H1 (cell line): Measurements from ENCODE around the gene SYNCRIP. TPM values are rescaled to one million over a fixed set of nuclear protein-coding genes. Genes with fewer than 3 reads are reported as not detected.

Experiments
- CTCF ChIA-PET: fragments of 300-600 bp; sonication (Branson Sonifier 250); formaldehyde crosslinking; loops from one replicate; lab custom pipeline; 2021; ENCODE audit not compliant: partially characterized antibody; lab: Charles Lee
- POLR2A ChIA-PET: fragments of 300-600 bp; sonication (Branson Sonifier 250); formaldehyde crosslinking; loops from one replicate; lab custom pipeline; 2021; ENCODE audit warnings: inconsistent platforms; ENCODE audit not compliant: partially characterized antibody; lab: Charles Lee
- DNase-seq, 2 experiments: peaks; one replicate each; pipeline versions ENCODE4 v3.0.0 to v3.0.0-alpha.2; 2010 to 2022; ENCODE audit warnings: low spot score in 2 of 2, low read depth in 1 of 2, mixed read lengths in 1 of 2
- FAIRE-seq: peaks from 2 replicates; lab custom pipeline; 2011; peaks lifted over from hg19 to GRCh38; lab: Jason Lieb, UNC
- H2AFZ ChIP-seq: 2 replicates; pipeline ENCODE4 v1.8.1; 2012; ENCODE audit warnings: low read length, inconsistent platforms
- H2AK5ac ChIP-seq: 2 replicates; pipeline ENCODE4 v1.6.1; 2013; ENCODE audit warnings: low read depth, low read length
- H2BK120ac ChIP-seq: replicated peaks from 2 replicates; pipeline ENCODE3; 2013; ENCODE audit warnings: low read depth, low read length, inconsistent platforms
- H2BK12ac ChIP-seq: 2 replicates; pipeline ENCODE4 v1.6.1; 2013; ENCODE audit warnings: low read depth, low read length
- H2BK15ac ChIP-seq: 2 replicates; pipeline ENCODE4 v1.6.1; 2013; ENCODE audit warnings: low read length
- H2BK20ac ChIP-seq: 2 replicates; pipeline ENCODE4 v1.6.1; 2013; ENCODE audit warnings: low read length
- H2BK5ac ChIP-seq: 2 replicates; pipeline ENCODE4 v1.6.1; 2013; ENCODE audit warnings: low read depth, low read length
- H3K14ac ChIP-seq: 2 replicates; pipeline ENCODE4 v1.6.1; 2013; ENCODE audit warnings: inconsistent platforms; ENCODE audit not compliant: insufficient read length
- H3K18ac ChIP-seq: 2 replicates; pipeline ENCODE4 v1.6.1; 2013; ENCODE audit warnings: low read length; ENCODE audit errors: extremely low read depth
- H3K23ac ChIP-seq: 2 replicates; pipeline ENCODE4 v1.6.1; 2013; ENCODE audit warnings: inconsistent platforms; ENCODE audit not compliant: insufficient read length
- H3K23me2 ChIP-seq: 2 replicates; pipeline ENCODE4 v1.6.1; 2013; ENCODE audit warnings: low read depth, low read length
- H3K27ac ChIP-seq: 2 replicates; pipeline ENCODE4 v1.6.1; 2011; ENCODE audit warnings: low read depth, low read length, inconsistent platforms
- H3K27me3 ChIP-seq, 4 experiments: replicated peaks in 1 of 4; 1 replicate in 1 of 4; 2 replicates in 3 of 4; pipeline versions ENCODE4 v1.6.1 to v1.8.1; 2011 to 2013; ENCODE audit warnings: low read length in 3 of 4, mild to moderate bottlenecking in 3 of 4, inconsistent platforms in 2 of 4, mixed read lengths in 2 of 4, moderate library complexity in 1 of 4; ENCODE audit not compliant: control insufficient read depth in 3 of 4, insufficient read depth in 3 of 4; ENCODE audit errors: extremely low read depth in 1 of 4
- H3K36me3 ChIP-seq, 4 experiments: 2 replicates each; pipeline versions ENCODE4 v1.6.1 to v1.8.1; 2011 to 2013; ENCODE audit warnings: mild to moderate bottlenecking in 4 of 4, low read length in 3 of 4, moderate library complexity in 2 of 4, control low read depth in 1 of 4, inconsistent platforms in 1 of 4; ENCODE audit not compliant: insufficient read depth in 4 of 4, control insufficient read depth in 2 of 4
- H3K4ac ChIP-seq: replicated peaks from 2 replicates; pipeline ENCODE3; 2013; ENCODE audit warnings: low read length, low read depth, mixed read lengths, inconsistent platforms; ENCODE audit not compliant: insufficient read length
- H3K4me1 ChIP-seq, 4 experiments: replicated peaks in 1 of 4; 1 replicate in 1 of 4; 2 replicates in 3 of 4; pipeline versions ENCODE4 v1.6.1 to v1.8.1; 2011 to 2013; ENCODE audit warnings: low read length in 3 of 4, inconsistent platforms in 2 of 4, mixed read lengths in 1 of 4; ENCODE audit not compliant: insufficient read depth in 4 of 4, control insufficient read depth in 3 of 4
- H3K4me2 ChIP-seq, 2 experiments: 2 replicates each; pipeline versions ENCODE4 v1.6.1 to v1.8.1; 2011 to 2013; ENCODE audit warnings: low read depth in 2 of 2, low read length in 2 of 2, control low read depth in 1 of 2, inconsistent platforms in 1 of 2, mild to moderate bottlenecking in 1 of 2; ENCODE audit not compliant: insufficient read depth in 1 of 2
- H3K4me3 ChIP-seq, 4 experiments: fragments of 200-600, 300-600 bp in 1 of 4; sonication (generic), shearing (Covaris generic), sonication (Bioruptor Twin) in 1 of 4; 2 replicates each; pipeline versions ENCODE4 v1.5.1 to v1.8.1; 2011 to 2016; ENCODE audit warnings: low read length in 4 of 4, low read depth in 3 of 4, control low read depth in 2 of 4, inconsistent platforms in 2 of 4, mild to moderate bottlenecking in 2 of 4, mixed read lengths in 1 of 4, moderate library complexity in 1 of 4; ENCODE audit not compliant: insufficient read depth in 2 of 4; ENCODE audit errors: extremely low read depth in 1 of 4
- H3K56ac ChIP-seq: replicated peaks from 2 replicates; pipeline ENCODE3; 2013; ENCODE audit warnings: low read depth, mild to moderate bottlenecking, mixed read lengths, low read length, inconsistent platforms; ENCODE audit not compliant: insufficient read length
- H3K79me1 ChIP-seq: 2 replicates; pipeline ENCODE4 v1.6.1; 2013; ENCODE audit warnings: low read depth, low read length, control low read depth
- H3K79me2 ChIP-seq, 2 experiments: 2 replicates each; pipeline versions ENCODE4 v1.6.1 to v1.8.1; 2012 to 2013; ENCODE audit warnings: low read length in 2 of 2, mild to moderate bottlenecking in 2 of 2, inconsistent platforms in 1 of 2; ENCODE audit not compliant: insufficient read depth in 2 of 2, control insufficient read depth in 1 of 2
- H3K9ac ChIP-seq, 4 experiments: replicated peaks in 1 of 4; 1 replicate in 1 of 4; 2 replicates in 3 of 4; pipeline versions ENCODE4 v1.6.1 to v1.8.1; 2011 to 2013; ENCODE audit warnings: low read depth in 3 of 4, low read length in 3 of 4, control low read depth in 2 of 4, mild to moderate bottlenecking in 2 of 4, moderate library complexity in 2 of 4, inconsistent platforms in 1 of 4; ENCODE audit errors: extremely low read depth in 1 of 4
- H3K9me3 ChIP-seq, 2 experiments: 2 replicates each; pipeline versions ENCODE4 v1.6.1 to v1.8.1; 2012 to 2013; ENCODE audit warnings: mild to moderate bottlenecking in 2 of 2, moderate library complexity in 2 of 2, control low read depth in 1 of 2, inconsistent platforms in 1 of 2, low read depth in 1 of 2, low read length in 1 of 2, mixed read lengths in 1 of 2; ENCODE audit not compliant: insufficient read depth in 2 of 2
- H4K20me1 ChIP-seq, 2 experiments: replicated peaks in 1 of 2; 2 replicates each; pipeline versions ENCODE3 to v1.8.1; 2011 to 2013; ENCODE audit warnings: inconsistent platforms in 2 of 2, low read length in 2 of 2, mild to moderate bottlenecking in 1 of 2; ENCODE audit not compliant: insufficient read depth in 2 of 2, control insufficient read depth in 1 of 2
- H4K5ac ChIP-seq: 2 replicates; pipeline ENCODE4 v1.6.1; 2013; ENCODE audit warnings: low read length, low read depth, mixed read lengths, inconsistent platforms; ENCODE audit not compliant: insufficient read length
- H4K8ac ChIP-seq: 2 replicates; pipeline ENCODE4 v1.8.0; 2013; ENCODE audit warnings: mild to moderate bottlenecking, moderate library complexity, low read length, inconsistent platforms; ENCODE audit not compliant: insufficient read depth; ENCODE audit errors: extremely low read depth
- H4K91ac ChIP-seq: replicated peaks from 2 replicates; pipeline ENCODE3; 2013; ENCODE audit warnings: low read length, mixed read lengths, inconsistent platforms; ENCODE audit not compliant: insufficient read length
- CHD1 ChIP-seq: IDR thresholded peaks from 2 replicates; pipeline ENCODE4 v1.6.1; 2012; ENCODE audit warnings: low read depth, low read length, improper control_type of control experiment
- GTF2F1 ChIP-seq: IDR thresholded peaks from 2 replicates; pipeline ENCODE4 v1.6.1; 2012; ENCODE audit warnings: low read depth, low read length, improper control_type of control experiment, borderline replicate concordance
- RAD21 ChIP-seq, 2 experiments: IDR thresholded peaks in 1 of 2; conservative IDR thresholded peaks in 1 of 2; 2 replicates each; pipeline ENCODE4 v1.6.1; 2011; ENCODE audit warnings: low read depth in 2 of 2, low read length in 2 of 2, improper control_type of control experiment in 1 of 2, inconsistent platforms in 1 of 2, mild to moderate bottlenecking in 1 of 2, moderate library complexity in 1 of 2
- WGBS, 2 experiments: shearing (Covaris generic) in 1 of 2; methylation state at CpG; one replicate each; pipeline versions ENCODE4 v1.1.6 to v1.1.7; 2013 to 2015; ENCODE audit warnings: low lambda C conversion rate in 2 of 2, mixed read lengths in 2 of 2, inconsistent platforms in 1 of 2, low coverage in 1 of 2, missing lambda C conversion rate in 1 of 2; ENCODE audit not compliant: insufficient replicate concordance in 2 of 2, insufficient coverage in 1 of 2, insufficient read length in 1 of 2; ENCODE audit errors: extremely low coverage in 1 of 2, missing lambda C conversion rate in 1 of 2; 5-methylcytosine and 5-hydroxymethylcytosine counted together
- polyA plus RNA-seq, 7 experiments: library from polyadenylated mRNA; depleted of rRNA in 3 of 7; stranded (reverse) in 5 of 7; unstranded in 2 of 7; fragments of >200 nt in 5 of 7; fragments of 200-250 nt in 2 of 7; gene quantifications; 1 replicate in 5 of 7; 2 replicates in 1 of 7; 4 replicates in 1 of 7; pipeline versions ENCODE4 v1.2.1 to v1.2.3, GENCODE V29; 2011 to 2013; ENCODE audit warnings: missing spikeins in 2 of 7, mixed read lengths in 2 of 7
- total RNA-seq: library from RNA; stranded (reverse); fragmentation: NEBNext Ultra II Directional; extraction: Animal tissue kit (Norgen Biotek cat#: 25700); gene quantifications from 2 replicates; pipeline ENCODE4 v1.2.1, GENCODE V29; 2021

The SYNCRIP gene
- total and polyA plus RNA-seq, 2 of the 8 experiments (the other 6 are each of a cell fraction or from before 2014, with no cell fraction given) = 16.8 to 219 TPM

- Histone ChIP-seq H3K14ac (no peak overlapping the region), H2BK5ac (no peak overlapping the region), H2AFZ (peak overlapping the region; percentile 83), H4K5ac (no peak overlapping the region), H4K8ac (no peak overlapping the region), H3K56ac (no peak overlapping the region), H2BK12ac (no peak overlapping the region)
- no peak for DNase-seq
- no peak for TF ChIP-seq CHD1
- TF ChIP-seq GTF2F1 = no peak
- TF ChIP-seq RAD21 (IDR thresholded peaks at IDR 0.05 in 1 of 2, conservative IDR thresholded peaks at IDR 0.05 in 1 of 2; ENCODE audit: low read depth in 2 of 2, low read length in 2 of 2) = peak; percentile 29 to 30; a peak in 2 of 4 replicates
- TF ChIP-seq, all 59 proteins: peak for 1
- Histone ChIP-seq H3K23ac (no peak overlapping the region), H3K9me3 (no peaks in the 10 kb centered on the region), H4K91ac (no peak overlapping the region), H3K4me3 (no peak overlapping the region), H3K18ac (no peak overlapping the region), H3K36me3 (no peaks in the 10 kb centered on the region), H3K79me2 (no peaks in the 10 kb centered on the region), H3K4me2 (no peak overlapping the region), H3K4me1 (0 out of 7 replicates have a peak, but pooled peaks cover 0 to 4% (median 0%) of the 10 kb centered on the region in 4 experiments), H4K20me1 (no peaks in the 10 kb centered on the region), H2AK5ac (no peak overlapping the region), H3K23me2 (no peaks in the 10 kb centered on the region), H3K4ac (no peak overlapping the region), H2BK15ac (no peak overlapping the region), H3K27ac (no peak overlapping the region), H2BK20ac (no peak overlapping the region), H3K79me1 (no peaks in the 10 kb centered on the region; the same call in 1 of the 2 replicates), H2BK120ac (no peak overlapping the region), H3K9ac (no peak overlapping the region; a peak in 1 of 7 replicates), H3K27me3 (no peaks in the 10 kb centered on the region)
- WGBS, 2 experiments = 93% methylated on average over 6 of the region's 6 CpGs; no CpG with 5 or more reads in 1 of the 2 experiments
- CTCF ChIA-PET = no interaction called here
- POLR2A ChIA-PET = interaction anchor here (1.0 to 18.6 kb wide), 3 partner anchors 14 to 55 kb away, joined by 3 to 339 read pairs (median 17); partner anchors contain the start of gene SYNCRIP
- FAIRE-seq = no peak
These were observed 17.5 kb upstream of the SYNCRIP start for GRCh38 chr6:85660181-85660611.
